RPMI7951 (cell line): Measurements from ENCODE around the gene DOCK4. TPM values are rescaled to one million over a fixed set of nuclear protein-coding genes. Genes with fewer than 3 reads are reported as not detected.

Experiments used
- DNase-seq: peaks from one replicate; pipeline ENCODE4 v3.0.0-alpha.2; 2012; ENCODE audit warnings: low read depth
- total RNA-seq: library from RNA; depleted of rRNA; stranded (reverse); fragments of >200 nt; shearing (Covaris generic); gene quantifications from 2 replicates; pipeline ENCODE4 v1.2.3, GENCODE V29; 2014

DOCK4 gene
- total RNA-seq, 1 experiment from 2014 or later: 10.8 TPM

- DNase-seq: no peak
These were observed 16.1 kb downstream of the DOCK4 start for GRCh38 chr7:112190120-112190519.

GRCh38 chr7:112189691-112190090, 16.5 kb downstream of the DOCK4 start:
- no peak for DNase-seq

- no peak for DNase-seq
These were observed 17.9 kb downstream of the DOCK4 start for GRCh38 chr7:112188257-112188656.

- no peak for DNase-seq
These were observed 19.9 kb downstream of the DOCK4 start for GRCh38 chr7:112186300-112186699.

- no peak for DNase-seq
These were observed 21.0 kb downstream of the DOCK4 start for GRCh38 chr7:112185005-112185834.

- DNase-seq: no peak
These were observed 21.7 kb downstream of the DOCK4 start for GRCh38 chr7:112184455-112184854.

- DNase-seq: no peak
These were observed 22.9 kb downstream of the DOCK4 start for GRCh38 chr7:112183266-112183665.

- peak; percentile 6 for DNase-seq
These were observed 23.4 kb downstream of the DOCK4 start for GRCh38 chr7:112182749-112183148.

- DNase-seq: no peak
These were observed 26.0 kb downstream of the DOCK4 start for GRCh38 chr7:112180223-112180622.

GRCh38 chr7:112176693-112177415, 29.3 kb downstream of the DOCK4 start:
- DNase-seq: no peak

GRCh38 chr7:112176241-112176640, 30.0 kb downstream of the DOCK4 start:
- no peak for DNase-seq

GRCh38 chr7:112174192-112174591, 32.0 kb downstream of the DOCK4 start:
- DNase-seq: no peak

- DNase-seq: no peak
These were observed 32.7 kb downstream of the DOCK4 start for GRCh38 chr7:112173568-112173905.

- peak; percentile 15 for DNase-seq
These were observed 33.2 kb downstream of the DOCK4 start for GRCh38 chr7:112172870-112173567.

- no peak for DNase-seq
These were observed 34.5 kb downstream of the DOCK4 start for GRCh38 chr7:112171673-112172072.

- no peak for DNase-seq
These were observed 37.3 kb downstream of the DOCK4 start for GRCh38 chr7:112168915-112169314.

- DNase-seq: no peak
These were observed 39.1 kb downstream of the DOCK4 start for GRCh38 chr7:112167147-112167546.

GRCh38 chr7:112162784-112163506, 43.3 kb downstream of the DOCK4 start:
- DNase-seq: no peak

- DNase-seq: peak; percentile 72
These were observed 43.9 kb downstream of the DOCK4 start for GRCh38 chr7:112162142-112162766.

GRCh38 chr7:112161253-112162141, 44.7 kb downstream of the DOCK4 start:
- no peak for DNase-seq
